ENCODE results near the gene KANK2. TPM values are rescaled to one million over a fixed set of nuclear protein-coding genes. Genes with fewer than 3 reads are reported as not detected.

KANK2 gene
- total and polyA plus RNA-seq, 2 of the 4 experiments (the other 2 are of a cell fraction): 104 to 176 TPM

- Histone ChIP-seq H2BK15ac (ENCODE audit: low read depth, low read length) (no peak overlapping the region), H2AK5ac (ENCODE audit: low read depth, low read length) (no peak overlapping the region; the same call in 1 of the 2 replicates), H3K27me3 (ENCODE audit: control insufficient read depth, insufficient read depth, low read length) (no peaks in the 10 kb centered on the region), H2AK9ac (replicated peaks; ENCODE audit: low read depth, low read length, poor library complexity) (no peak overlapping the region), H3K79me1 (ENCODE audit: low read depth in 1 of 2, low read length in 2 of 2) (peaks cover 8 to 17% of the 10 kb centered on the region in 2 experiments; a peak in 3 of 4 replicates), H3K14ac (replicated peaks; ENCODE audit: low read depth, low read length) (no peak overlapping the region), H3K4me3 (ENCODE audit: insufficient read depth, low read depth, low read length) (no peak overlapping the region), H2BK120ac (ENCODE audit: low read depth, low read length) (no peak overlapping the region), H4K5ac (ENCODE audit: low read depth, low read length) (no peak overlapping the region), H3K9me3 (ENCODE audit: control insufficient read depth, insufficient read depth, low read length) (no peaks in the 10 kb centered on the region), H3K56ac (ENCODE audit: extremely low read depth, insufficient read depth, low read length) (no peak overlapping the region), H3K4me1 (ENCODE audit: control insufficient read depth, insufficient read depth, low read length) (peaks cover 13% of the 10 kb centered on the region), H3K23ac (ENCODE audit: low read depth, low read length) (no peak overlapping the region), H4K8ac (ENCODE audit: low read depth in 2 of 2, low read length in 2 of 2) (no peak overlapping the region), H3K9me1 (ENCODE audit: insufficient read depth, low read length) (peaks cover 15% of the 10 kb centered on the region), H2BK20ac (ENCODE audit: low read depth, low read length) (no peak overlapping the region), H2BK5ac (ENCODE audit: low read depth, low read length, poor library complexity, severe bottlenecking) (no peak overlapping the region), H3K27ac (ENCODE audit: insufficient read depth, low read length) (no peak overlapping the region), H3K4ac (ENCODE audit: low read depth, low read length) (no peak overlapping the region), H4K20me1 (ENCODE audit: insufficient read depth, low read length) (0 out of 2 replicates have a peak, but pooled peaks cover 8% of the 10 kb centered on the region), H4K91ac (ENCODE audit: insufficient read depth, low read depth, low read length) (no peak overlapping the region), H3K18ac (ENCODE audit: low read depth, low read length) (no peak overlapping the region), H3K4me2 (ENCODE audit: low read depth, low read length) (no peak overlapping the region), H3K36me3 (ENCODE audit: control insufficient read depth, insufficient read depth, low read length) (peaks cover 13% of the 10 kb centered on the region; the same call in 1 of the 2 replicates), H2AFZ (replicated peaks; ENCODE audit: low read length, poor library complexity) (no peak overlapping the region), H3K9ac (ENCODE audit: low read depth, low read length) (no peak overlapping the region)
- WGBS, 2 experiments (ENCODE audit: extremely low coverage in 2 of 2, insufficient read length in 1 of 2): 0% methylated on average over 1 of the region's 5 CpGs; no CpG with 5 or more reads in 1 of the 2 experiments
- no TSS peak for BruUV-seq (replicated peaks)
- no peak for TF ChIP-seq BHLHE40 (IDR thresholded peaks at IDR 0.05; ENCODE audit: low read depth, low read length)
- TF ChIP-seq CEBPB (IDR thresholded peaks at IDR 0.05; ENCODE audit: low read depth, low read length): no peak
- no peak for TF ChIP-seq RAD21 (IDR thresholded peaks at IDR 0.05; ENCODE audit: low read length)
- no peak for TF ChIP-seq POLR2A (IDR thresholded peaks at IDR 0.05; ENCODE audit: low read depth, low read length)
- no peak for TF ChIP-seq RCOR1 (IDR thresholded peaks at IDR 0.05; ENCODE audit: insufficient replicate concordance, low read length)
- TF ChIP-seq FOS (IDR thresholded peaks at IDR 0.05; ENCODE audit: low read depth, low read length): no peak
- TF ChIP-seq USF2 (IDR thresholded peaks at IDR 0.05; ENCODE audit: low read depth, low read length): no peak
- TF ChIP-seq NFE2L2 (IDR thresholded peaks at IDR 0.05; ENCODE audit: low read depth, low read length): no peak
- no peak for TF ChIP-seq SMC3 (IDR thresholded peaks at IDR 0.05; ENCODE audit: low read depth, low read length)
- TF ChIP-seq MAFK (IDR thresholded peaks at IDR 0.05; ENCODE audit: low read depth, low read length): no peak
- TF ChIP-seq RFX5 (IDR thresholded peaks at IDR 0.05; ENCODE audit: low read depth, low read length): no peak
- TF ChIP-seq MXI1 (IDR thresholded peaks at IDR 0.05; ENCODE audit: borderline replicate concordance, low read depth, low read length): no peak
- TF ChIP-seq CTCF (conservative IDR thresholded peaks at IDR 0.05; ENCODE audit: low read depth, low read length): no peak
- TF ChIP-seq MAZ (IDR thresholded peaks at IDR 0.05; ENCODE audit: borderline replicate concordance, low read depth, low read length): no peak
- no peak for TF ChIP-seq CHD1 (IDR thresholded peaks at IDR 0.05; ENCODE audit: low read depth, low read length)
- no peak for TF ChIP-seq ELK1 (IDR thresholded peaks at IDR 0.05; ENCODE audit: borderline replicate concordance, low read depth, low read length)
- ChIA-PET POLR2A (ENCODE audit: unreplicated experiment) (no interaction called here), CTCF (interaction anchor here (0.6 to 1.0 kb wide), 2 partner anchors 67 to 588 kb away, joined by 4 to 6 read pairs; no protein-coding TSS in a partner anchor)
- in situ Hi-C loops (cut with MboI; ENCODE audit: low sequenced_read_pairs) (loop anchor here (5.0 to 10.0 kb wide), 3 partner anchors 73 to 268 kb away; no protein-coding TSS in a partner anchor), dilution Hi-C loops (cut with HindIII; ENCODE audit: low sequenced_read_pairs, unreplicated experiment) (no loop called here), intact Hi-C loops (cut with micrococcal nuclease) (no loop called here)
- ATAC-seq (ENCODE audit: low read depth): no peak
- DNase-seq: no peak
Measured at GRCh38 chr19:11204943-11205349, 7.6 kb upstream of the KANK2 start.

Data from IMR-90 (cell line).